VCaP (cell line): Measurements from ENCODE around the gene SLC26A8.
A peak's percentile ranks its signal among the peaks of the same experiment; 100 is the strongest.

ENCODE experiments used
- H3K27ac ChIP-seq: fragments of 450-650 bp; 2 replicates; pipeline ENCODE4 v1.5.1; 2017
- CTCF ChIP-seq: fragments of 450-650 bp; conservative IDR thresholded peaks from 2 replicates; pipeline ENCODE4 v1.5.1; 2017; ENCODE audit warnings: mild to moderate bottlenecking, moderate library complexity

SLC26A8 gene

GRCh38 chr6:35972471-35973367, 51.7 kb downstream of the SLC26A8 start:
- no peak for TF ChIP-seq CTCF
- no peak overlapping the region for H3K27ac ChIP-seq

- H3K27ac ChIP-seq = no peak overlapping the region
- no peak for TF ChIP-seq CTCF
Observed at GRCh38 chr6:35970181-35970580, 54.3 kb downstream of the SLC26A8 start.

- TF ChIP-seq CTCF = no peak
- H3K27ac ChIP-seq = no peak overlapping the region
Observed at GRCh38 chr6:35969646-35970045, 54.8 kb downstream of the SLC26A8 start.

- no peak overlapping the region for H3K27ac ChIP-seq
- no peak for TF ChIP-seq CTCF
Observed at GRCh38 chr6:35968821-35969220, 55.6 kb downstream of the SLC26A8 start.

- peak overlapping the region; percentile 47 for H3K27ac ChIP-seq
- TF ChIP-seq CTCF = no peak
Observed at GRCh38 chr6:35967076-35967774, 57.2 kb downstream of the SLC26A8 start.

GRCh38 chr6:35962779-35963560, 61.5 kb downstream of the SLC26A8 start:
- TF ChIP-seq CTCF = no peak
- no peak overlapping the region for H3K27ac ChIP-seq

GRCh38 chr6:35960187-35960586, 64.3 kb downstream of the SLC26A8 start:
- H3K27ac ChIP-seq = no peak overlapping the region
- TF ChIP-seq CTCF = no peak
